Mucosa of rectum (tissue), 2 donors: Measurements from ENCODE around the gene KCNT2.

Experiments used
- H3K27ac ChIP-seq, 2 donors: one replicate each; pipeline ENCODE4 v1.7.0; 2013; ENCODE audit warnings: inconsistent platforms in 2 of 2, low read depth in 2 of 2, low read length in 2 of 2
- H3K27me3 ChIP-seq, 2 donors: one replicate each; pipeline ENCODE4 v1.7.0; 2013; ENCODE audit warnings: low read length in 2 of 2; ENCODE audit not compliant: control insufficient read depth in 2 of 2, insufficient read depth in 2 of 2
- H3K36me3 ChIP-seq, 2 donors: one replicate each; pipeline ENCODE4 v1.7.0; 2013; ENCODE audit warnings: low read length in 2 of 2; ENCODE audit not compliant: control insufficient read depth in 2 of 2, insufficient read depth in 2 of 2
- H3K4me1 ChIP-seq, 2 donors: one replicate each; pipeline ENCODE4 v1.7.0; 2013; ENCODE audit warnings: low read length in 2 of 2, mild to moderate bottlenecking in 1 of 2; ENCODE audit not compliant: control insufficient read depth in 2 of 2, insufficient read depth in 2 of 2
- H3K4me3 ChIP-seq, 2 donors: one replicate each; pipeline ENCODE4 v1.7.0; 2013; ENCODE audit warnings: low read length in 2 of 2
- H3K9ac ChIP-seq, 2 donors: one replicate each; pipeline ENCODE4 v1.7.0; 2013; ENCODE audit warnings: low read length in 2 of 2, low read depth in 1 of 2, mild to moderate bottlenecking in 1 of 2
- H3K9me3 ChIP-seq, 2 donors: one replicate each; pipeline ENCODE4 v1.7.0; 2013; ENCODE audit warnings: low read length in 2 of 2; ENCODE audit not compliant: control insufficient read depth in 2 of 2
- donor health status: healthy.
- donor health status: Normal muscosa, but diverticular disease.

KCNT2 gene

GRCh38 chr1:196367838-196368237 lies 240.4 kb downstream of the KCNT2 start:
- Histone ChIP-seq H3K4me3 (no peak overlapping the region), H3K9me3 (no peaks in the 10 kb centered on the region)

GRCh38 chr1:196366817-196367495 lies 241.3 kb downstream of the KCNT2 start:
- Histone ChIP-seq H3K36me3 (no peaks in the 10 kb centered on the region), H3K9me3 (no peaks in the 10 kb centered on the region), H3K4me3 (no peak overlapping the region), H3K27ac (no peak overlapping the region), H3K4me1 (no peaks in the 10 kb centered on the region), H3K9ac (no peak overlapping the region), H3K27me3 (no peaks in the 10 kb centered on the region)

More at GRCh38 chr1:196367838-196368237, 240.4 kb downstream of the KCNT2 start:
- no peaks in the 10 kb centered on the region for H3K4me1 ChIP-seq
- H3K36me3 ChIP-seq, result no peaks in the 10 kb centered on the region
- no peak overlapping the region for H3K9ac ChIP-seq
- no peaks in the 10 kb centered on the region for H3K27me3 ChIP-seq
- H3K27ac ChIP-seq, result no peak overlapping the region

DNA sequence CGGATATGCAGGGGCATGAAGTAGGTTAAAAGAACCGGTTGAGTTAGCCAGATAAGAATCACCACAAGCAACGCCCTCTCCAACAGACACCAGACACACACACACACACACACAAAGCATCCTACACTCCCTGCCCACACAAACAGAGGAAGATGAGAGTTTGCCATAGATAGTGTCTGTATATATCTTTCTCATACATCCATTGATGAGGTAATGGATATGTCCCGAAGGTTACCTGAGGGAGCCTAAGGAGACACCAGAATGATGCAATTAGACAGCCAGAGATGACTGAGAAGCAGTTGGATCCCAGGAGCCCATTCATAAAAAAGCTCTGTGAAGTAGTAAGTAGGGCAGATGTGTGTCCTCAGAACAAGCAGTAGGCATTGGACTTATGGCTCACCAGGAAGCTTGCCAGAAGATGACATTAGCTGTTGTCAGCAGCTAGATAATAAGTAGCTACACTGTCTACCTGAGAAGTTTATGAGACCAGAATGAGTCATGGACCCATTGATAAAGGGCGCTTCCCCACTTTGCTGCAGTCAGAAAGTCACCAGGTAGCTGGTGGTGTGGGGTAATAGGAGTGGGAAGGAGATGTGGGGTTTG lies 247.0 kb downstream of the KCNT2 start:
- H3K27ac ChIP-seq, result no peak overlapping the region
- no peaks in the 10 kb centered on the region for H3K36me3 ChIP-seq
- H3K9me3 ChIP-seq, result no peaks in the 10 kb centered on the region
- H3K4me3 ChIP-seq, result no peak overlapping the region
- no peak overlapping the region for H3K9ac ChIP-seq
- no peaks in the 10 kb centered on the region for H3K4me1 ChIP-seq
- H3K27me3 ChIP-seq, result no peaks in the 10 kb centered on the region

DNA sequence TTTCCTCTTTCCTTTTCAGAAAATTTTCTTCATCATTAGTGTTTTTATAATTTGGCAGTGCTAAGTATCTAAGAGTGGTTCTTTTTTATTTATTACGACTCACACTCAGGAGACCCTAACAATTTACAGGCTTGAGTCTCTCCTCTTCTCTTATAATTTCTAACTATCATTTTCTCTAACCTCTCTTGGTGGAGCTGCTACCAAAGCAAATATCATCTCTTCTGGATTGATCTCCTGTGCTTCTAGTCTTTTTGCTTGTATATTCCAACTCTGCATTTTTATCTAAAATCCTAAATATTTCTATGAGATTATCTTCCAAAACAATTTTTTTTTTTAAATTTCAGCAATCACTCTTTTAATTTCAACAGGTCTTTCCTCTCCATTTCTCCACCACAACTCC lies 250.3 kb downstream of the KCNT2 start:
- no peaks in the 10 kb centered on the region for H3K36me3 ChIP-seq
- no peaks in the 10 kb centered on the region for H3K4me1 ChIP-seq
- H3K4me3 ChIP-seq, result no peak overlapping the region
- no peak overlapping the region for H3K27ac ChIP-seq
- no peak overlapping the region for H3K9ac ChIP-seq
- H3K27me3 ChIP-seq, result no peaks in the 10 kb centered on the region
- H3K9me3 ChIP-seq, result no peaks in the 10 kb centered on the region

- H3K36me3 ChIP-seq, result no peaks in the 10 kb centered on the region
- no peak overlapping the region for H3K4me3 ChIP-seq
- H3K27ac ChIP-seq, result no peak overlapping the region
- H3K27me3 ChIP-seq, result no peaks in the 10 kb centered on the region
- no peaks in the 10 kb centered on the region for H3K4me1 ChIP-seq
- H3K9ac ChIP-seq, result no peak overlapping the region
- H3K9me3 ChIP-seq, result no peaks in the 10 kb centered on the region
These were observed 252.9 kb downstream of the KCNT2 start for GRCh38 chr1:196355206-196355786.

DNA sequence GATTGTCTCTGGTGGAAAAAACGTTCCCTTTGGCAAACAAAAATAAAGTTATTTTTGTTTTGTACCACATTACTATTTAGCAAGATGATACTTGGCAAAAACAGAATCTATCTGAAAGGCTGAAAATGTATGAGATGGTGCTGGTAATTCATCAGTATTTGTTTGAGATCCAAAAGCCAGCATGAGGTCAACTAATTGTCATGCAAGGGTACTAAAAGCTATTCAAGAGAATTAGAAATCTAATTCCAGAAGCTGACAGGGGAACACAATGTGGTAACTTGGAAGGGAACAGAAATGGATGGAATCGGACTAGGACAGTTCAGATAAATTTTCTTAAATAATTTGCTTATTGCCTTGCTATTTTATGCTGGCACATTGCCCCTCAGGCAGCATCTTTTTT lies 263.8 kb downstream of the KCNT2 start:
- Histone ChIP-seq H3K9me3 (no peaks in the 10 kb centered on the region), H3K36me3 (no peaks in the 10 kb centered on the region), H3K27ac (no peak overlapping the region), H3K9ac (no peak overlapping the region), H3K4me1 (no peaks in the 10 kb centered on the region), H3K4me3 (no peak overlapping the region), H3K27me3 (no peaks in the 10 kb centered on the region)

GRCh38 chr1:196324345-196324744 lies 283.9 kb downstream of the KCNT2 start:
- H3K27ac ChIP-seq, result no peak overlapping the region

GRCh38 chr1:196323869-196324268 lies 284.4 kb downstream of the KCNT2 start:
- no peaks in the 10 kb centered on the region for H3K4me1 ChIP-seq
- no peak overlapping the region for H3K4me3 ChIP-seq
- no peak overlapping the region for H3K27ac ChIP-seq
- H3K9ac ChIP-seq, result no peak overlapping the region
- H3K9me3 ChIP-seq, result no peaks in the 10 kb centered on the region
- H3K27me3 ChIP-seq, result no peaks in the 10 kb centered on the region
- no peaks in the 10 kb centered on the region for H3K36me3 ChIP-seq

More at GRCh38 chr1:196324345-196324744, 283.9 kb downstream of the KCNT2 start:
- H3K9ac ChIP-seq, result no peak overlapping the region
- no peaks in the 10 kb centered on the region for H3K4me1 ChIP-seq
- no peak overlapping the region for H3K4me3 ChIP-seq
- no peaks in the 10 kb centered on the region for H3K9me3 ChIP-seq
- H3K36me3 ChIP-seq, result no peaks in the 10 kb centered on the region
- H3K27me3 ChIP-seq, result no peaks in the 10 kb centered on the region

- Histone ChIP-seq H3K9ac (no peak overlapping the region), H3K9me3 (no peaks in the 10 kb centered on the region), H3K27ac (no peak overlapping the region), H3K36me3 (no peaks in the 10 kb centered on the region), H3K4me3 (no peak overlapping the region), H3K27me3 (no peaks in the 10 kb centered on the region), H3K4me1 (no peaks in the 10 kb centered on the region)
These were observed 288.9 kb downstream of the KCNT2 start for GRCh38 chr1:196319301-196319700.
